Spinal cord (tissue), 10 donors: ENCODE data around the gene CSRNP2. TPM values are rescaled to one million over a fixed set of nuclear protein-coding genes. Genes with fewer than 3 reads are reported as not detected.

Experiments used
- DNase-seq, 6 donors: peaks; one replicate each; pipeline versions ENCODE4 v3.0.0 to v3.0.0-alpha.2; 2013 to 2015; ENCODE audit warnings: low spot score in 6 of 6, low read depth in 4 of 6
- H3K27ac ChIP-seq: one replicate; pipeline ENCODE4 v1.5.1; 2013; ENCODE audit warnings: low read depth, low read length, control low read depth
- H3K27me3 ChIP-seq: one replicate; pipeline ENCODE4 v1.6.1; 2013; ENCODE audit warnings: low read length; ENCODE audit not compliant: control insufficient read depth, insufficient read depth
- H3K36me3 ChIP-seq: one replicate; pipeline ENCODE4 v1.6.1; 2013; ENCODE audit warnings: low read length; ENCODE audit not compliant: control insufficient read depth, insufficient read depth
- H3K4me1 ChIP-seq: one replicate; pipeline ENCODE4 v1.6.1; 2013; ENCODE audit warnings: low read length; ENCODE audit not compliant: control insufficient read depth, insufficient read depth
- H3K4me3 ChIP-seq: one replicate; pipeline ENCODE4 v1.5.1; 2013; ENCODE audit warnings: low read depth, low read length, control low read depth
- H3K9me3 ChIP-seq: one replicate; pipeline ENCODE4 v1.6.1; 2013; ENCODE audit warnings: low read length; ENCODE audit not compliant: control insufficient read depth, insufficient read depth
- WGBS: methylation state at CpG from one replicate; pipeline ENCODE4 v1.1.5; 2013; ENCODE audit warnings: missing lambda C conversion rate; ENCODE audit not compliant: insufficient coverage; 5-methylcytosine and 5-hydroxymethylcytosine counted together
- long read RNA-seq, 4 donors: transcript quantifications; one replicate each; lab custom pipeline, GENCODE V29; 2026
- polyA plus RNA-seq, 2 donors: library from polyadenylated mRNA; unstranded; fragments of 120-200 nt; gene quantifications; one replicate each; pipeline ENCODE4 v1.2.1, GENCODE V29; 2013; ENCODE audit not compliant: insufficient read length in 2 of 2
- total RNA-seq, 2 donors: library from RNA; depleted of rRNA in 1 of 2; stranded (reverse); fragments of 120-200 nt in 1 of 2; fragments of >200 nt in 1 of 2; gene quantifications; one replicate each; pipeline versions ENCODE4 v1.2.3 to v1.2.4, GENCODE V29; 2013 to 2014
- donor health status: healthy.

CSRNP2 gene
- total RNA-seq (10 to 100 TPM; 30.9 to 41.6 TPM), polyA plus RNA-seq (10 to 100 TPM; 53.4 to 61.1 TPM)
- long read RNA-seq, donor 1, full-length matches to known transcripts, result 1 of 1 reads
- long read RNA-seq, donor 1, partial matches to known transcripts, result 0 of 1 reads
- long read RNA-seq, donor 1, other reads (novel, unspliced or antisense), result 0 of 1 reads
- long read RNA-seq, donor 2, full-length matches to known transcripts, result 2 of 2 reads
- long read RNA-seq, donor 2, partial matches to known transcripts, result 0 of 2 reads
- long read RNA-seq, donor 2, other reads (novel, unspliced or antisense), result 0 of 2 reads
- long read RNA-seq, donor 3, full-length matches to known transcripts, result 2 of 2 reads
- long read RNA-seq, donor 3, partial matches to known transcripts, result 0 of 2 reads
- long read RNA-seq, donor 3, other reads (novel, unspliced or antisense), result 0 of 2 reads
- long read RNA-seq, donor 4, full-length matches to known transcripts, result 4 of 4 reads
- long read RNA-seq, donor 4, partial matches to known transcripts, result 0 of 4 reads
- long read RNA-seq, donor 4, other reads (novel, unspliced or antisense), result 0 of 4 reads

- Histone ChIP-seq H3K27ac (peak within 1 kb of the TSS; percentile 97), H3K36me3 (peaks cover 5% of the 10 kb centered on the region), H3K9me3 (no peaks in the 10 kb centered on the region), H3K27me3 (no peaks in the 10 kb centered on the region), H3K4me1 (peaks cover 5% of the 10 kb centered on the region), H3K4me3 (peak within 1 kb of the TSS; percentile 95)
- peak; percentile 77 to 98 (median 90) for DNase-seq
- WGBS, result under 1% methylated on average over 66 of the region's 74 CpGs
These were observed at the start of gene CSRNP2 for GRCh38 chr12:51083126-51083833. CSRNP2 (minus strand) TSS chr12:51083596; CDS start chr12:51076561, 7,035 bp downstream.

GRCh38 chr12:51132693-51133092, 49.3 kb upstream of the CSRNP2 start:
- no peaks in the 10 kb centered on the region for H3K4me1 ChIP-seq
- no peaks in the 10 kb centered on the region for H3K27me3 ChIP-seq
- no peak for DNase-seq
- H3K36me3 ChIP-seq, result peaks cover 5% of the 10 kb centered on the region
- H3K4me3 ChIP-seq, result no peak overlapping the region
- 86% methylated on average over 3 of the region's 5 CpGs for WGBS
- H3K27ac ChIP-seq, result no peak overlapping the region
- no peaks in the 10 kb centered on the region for H3K9me3 ChIP-seq

GRCh38 chr12:51131745-51132521, 48.5 kb upstream of the CSRNP2 start:
- Histone ChIP-seq H3K4me1 (no peaks in the 10 kb centered on the region), H3K27ac (no peak overlapping the region), H3K27me3 (no peaks in the 10 kb centered on the region), H3K36me3 (peaks cover 5% of the 10 kb centered on the region), H3K4me3 (no peak overlapping the region), H3K9me3 (no peaks in the 10 kb centered on the region)
- no CpG with 5 or more reads among the region's 5 CpGs for WGBS
- no peak for DNase-seq

- no CpG with 5 or more reads among the region's 3 CpGs for WGBS
- no peaks in the 10 kb centered on the region for H3K4me1 ChIP-seq
- peaks cover 6% of the 10 kb centered on the region for H3K36me3 ChIP-seq
- H3K4me3 ChIP-seq, result no peak overlapping the region
- H3K9me3 ChIP-seq, result no peaks in the 10 kb centered on the region
- H3K27me3 ChIP-seq, result no peaks in the 10 kb centered on the region
- no peak for DNase-seq
- no peak overlapping the region for H3K27ac ChIP-seq
These were observed 45.5 kb upstream of the CSRNP2 start for GRCh38 chr12:51128919-51129318.

GRCh38 chr12:51127050-51127729, 43.8 kb upstream of the CSRNP2 start:
- H3K4me3 ChIP-seq, result no peak overlapping the region
- peaks cover 6% of the 10 kb centered on the region for H3K36me3 ChIP-seq
- H3K9me3 ChIP-seq, result no peaks in the 10 kb centered on the region
- WGBS, result no CpG with 5 or more reads among the region's 2 CpGs
- no peaks in the 10 kb centered on the region for H3K27me3 ChIP-seq
- H3K4me1 ChIP-seq, result no peaks in the 10 kb centered on the region
- no peak overlapping the region for H3K27ac ChIP-seq
- DNase-seq, result no peak

- Histone ChIP-seq H3K27me3 (no peaks in the 10 kb centered on the region), H3K36me3 (peaks cover 6% of the 10 kb centered on the region), H3K4me3 (no peak overlapping the region), H3K4me1 (no peaks in the 10 kb centered on the region), H3K27ac (no peak overlapping the region), H3K9me3 (no peaks in the 10 kb centered on the region)
- DNase-seq, result no peak
- no CpG with 5 or more reads among the region's 2 CpGs for WGBS
These were observed 42.9 kb upstream of the CSRNP2 start for GRCh38 chr12:51126297-51126696.

- peaks cover 4% of the 10 kb centered on the region for H3K36me3 ChIP-seq
- no peak for DNase-seq
- no peak overlapping the region for H3K27ac ChIP-seq
- WGBS, result 89% methylated on average over 14 of the region's 14 CpGs
- no peaks in the 10 kb centered on the region for H3K4me1 ChIP-seq
- no peak overlapping the region for H3K4me3 ChIP-seq
- H3K9me3 ChIP-seq, result no peaks in the 10 kb centered on the region
- H3K27me3 ChIP-seq, result no peaks in the 10 kb centered on the region
These were observed 41.1 kb upstream of the CSRNP2 start for GRCh38 chr12:51124504-51124903.

GRCh38 chr12:51122844-51123243, 39.4 kb upstream of the CSRNP2 start:
- Histone ChIP-seq H3K36me3 (peaks cover 8% of the 10 kb centered on the region), H3K9me3 (no peaks in the 10 kb centered on the region), H3K4me3 (no peak overlapping the region), H3K27ac (no peak overlapping the region), H3K4me1 (no peaks in the 10 kb centered on the region), H3K27me3 (no peaks in the 10 kb centered on the region)
- DNase-seq, result no peak

GRCh38 chr12:51118706-51119105, 35.3 kb upstream of the CSRNP2 start:
- Histone ChIP-seq H3K27me3 (no peaks in the 10 kb centered on the region), H3K27ac (no peak overlapping the region), H3K36me3 (peaks cover 10% of the 10 kb centered on the region), H3K4me3 (no peak overlapping the region), H3K4me1 (no peaks in the 10 kb centered on the region), H3K9me3 (no peaks in the 10 kb centered on the region)
- DNase-seq, result no peak
- WGBS, result no CpG with 5 or more reads among the region's 3 CpGs
